Fibroblast of skin of scalp (primary cell): ENCODE results near the gene OTX1.

Experiments used
- DNase-seq: peaks from one replicate; pipeline ENCODE4 v3.0.0-alpha.2; 2013

OTX1 gene

DNA sequence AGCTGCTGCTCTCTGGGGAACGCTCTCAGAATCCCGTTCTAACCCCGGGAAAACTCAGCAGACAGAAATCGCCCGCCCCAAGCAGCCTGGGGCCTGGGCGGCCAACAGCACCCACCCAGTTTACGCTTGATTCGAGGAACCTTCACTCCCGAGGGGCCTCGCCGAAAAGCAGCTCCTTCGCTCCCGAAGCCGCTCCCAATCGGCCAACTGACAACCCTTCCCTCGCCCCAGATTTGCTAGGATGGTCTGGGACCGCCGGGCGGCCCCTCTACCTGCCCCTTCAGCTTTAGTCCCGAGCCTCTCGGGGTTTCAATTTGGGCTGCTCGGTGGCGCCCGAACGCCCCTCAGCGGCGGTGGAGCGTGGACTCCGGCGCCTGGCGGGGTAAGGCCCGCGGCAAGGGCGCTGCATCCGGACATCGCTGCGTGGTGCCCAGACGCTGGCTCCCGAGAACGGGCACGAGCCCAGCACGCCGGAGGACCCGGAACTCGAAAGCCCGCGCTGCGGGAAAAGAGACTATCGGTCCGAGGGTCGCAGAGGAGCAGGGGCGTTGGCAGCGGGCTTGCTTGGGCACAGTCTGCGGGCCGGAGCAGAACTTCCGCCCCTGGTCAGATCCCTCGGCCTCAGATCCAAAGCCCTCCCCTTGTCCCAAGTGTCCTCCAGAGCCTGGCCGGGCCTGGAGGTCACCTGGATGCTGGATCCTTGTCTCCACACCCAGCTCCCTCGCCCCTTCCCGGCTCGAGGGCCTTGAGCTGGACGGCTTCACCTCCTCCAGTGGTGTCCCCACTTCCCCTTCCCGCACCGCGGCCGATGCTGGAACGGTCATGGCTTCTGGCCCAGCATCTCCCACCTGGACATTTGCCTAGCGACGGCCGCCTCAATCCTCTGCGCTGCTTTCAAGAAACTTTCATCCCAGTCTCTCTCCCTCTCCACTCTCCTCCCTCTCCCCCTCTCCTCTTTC, 3.0 kb upstream of the OTX1 start:
- no peak for DNase-seq

DNA sequence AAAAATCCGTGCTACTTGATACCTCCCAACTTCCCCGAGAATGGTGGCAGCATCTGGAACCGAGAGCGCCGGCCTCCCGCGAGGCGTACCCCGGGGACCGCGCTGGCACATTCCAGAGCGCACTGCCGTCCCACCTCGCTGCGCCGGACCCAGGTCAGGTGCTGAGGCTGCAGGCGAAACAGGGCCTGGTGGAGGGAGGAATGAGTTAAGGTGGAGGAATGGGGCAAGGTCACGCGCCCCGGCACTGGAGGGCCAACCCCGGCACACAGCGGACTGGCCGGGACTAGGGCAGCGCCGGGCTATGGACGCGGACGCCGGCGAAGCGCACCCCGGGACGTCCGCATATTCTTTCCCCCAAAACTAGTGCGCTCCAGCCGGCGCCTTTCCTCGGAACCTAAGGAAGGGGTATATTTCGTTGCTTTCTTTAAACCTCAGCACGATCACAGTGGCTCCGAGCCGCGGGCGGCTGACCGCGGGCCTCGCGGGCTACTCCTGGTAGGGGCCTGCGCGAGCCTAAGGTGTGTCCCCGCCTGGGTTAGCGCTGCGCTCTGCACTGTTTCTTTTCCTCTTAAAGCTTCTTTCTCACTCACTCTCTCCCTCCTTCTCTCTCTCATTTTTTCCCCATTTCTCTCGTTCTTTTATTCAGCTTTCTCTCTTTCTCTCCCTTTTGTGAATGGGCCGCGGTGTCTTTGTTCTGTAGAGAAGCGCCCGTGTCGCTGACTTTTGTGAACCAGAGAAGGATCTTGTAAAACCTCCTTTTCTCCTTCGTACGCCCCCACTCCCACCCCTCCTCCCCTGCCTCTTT, 2.1 kb upstream of the OTX1 start:
- no peak for DNase-seq

DNA sequence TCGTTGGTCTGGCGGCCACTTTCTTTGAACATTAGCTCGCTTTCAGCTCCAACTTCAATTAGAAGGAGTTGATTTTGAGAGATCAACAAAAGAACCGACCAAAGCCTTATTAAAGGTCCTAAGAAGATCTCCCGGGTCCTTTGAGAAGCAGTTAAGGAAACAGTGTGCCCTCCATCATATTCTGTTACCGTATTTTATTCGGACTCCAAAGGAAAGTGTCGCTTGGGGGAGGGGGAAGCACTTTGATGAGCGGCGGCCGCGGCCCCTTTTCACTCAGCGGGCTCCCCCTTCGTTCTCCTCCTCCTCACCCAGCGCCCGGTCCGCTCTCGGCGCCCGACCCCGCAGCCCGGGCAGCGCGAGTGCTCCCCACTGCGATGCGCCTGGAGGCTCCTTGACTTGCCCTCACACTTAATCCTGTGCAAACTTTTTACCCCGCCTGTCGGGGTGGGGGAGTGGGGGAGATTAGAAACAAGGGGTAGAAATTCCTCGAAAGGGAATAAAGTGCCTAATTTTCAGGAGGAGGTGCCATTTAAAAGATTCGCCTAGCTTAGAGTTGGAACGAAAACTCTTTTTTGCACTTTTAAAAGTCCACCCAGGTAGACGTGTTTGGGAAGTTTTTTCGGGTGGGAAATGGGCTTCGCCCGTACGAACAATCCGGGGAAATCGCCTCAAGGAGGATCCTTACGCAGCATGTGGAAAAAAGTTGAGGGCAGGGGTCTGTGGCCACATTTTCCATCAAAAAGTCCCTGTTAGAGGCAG, 1.2 kb upstream of the OTX1 start:
- no peak for DNase-seq

DNA sequence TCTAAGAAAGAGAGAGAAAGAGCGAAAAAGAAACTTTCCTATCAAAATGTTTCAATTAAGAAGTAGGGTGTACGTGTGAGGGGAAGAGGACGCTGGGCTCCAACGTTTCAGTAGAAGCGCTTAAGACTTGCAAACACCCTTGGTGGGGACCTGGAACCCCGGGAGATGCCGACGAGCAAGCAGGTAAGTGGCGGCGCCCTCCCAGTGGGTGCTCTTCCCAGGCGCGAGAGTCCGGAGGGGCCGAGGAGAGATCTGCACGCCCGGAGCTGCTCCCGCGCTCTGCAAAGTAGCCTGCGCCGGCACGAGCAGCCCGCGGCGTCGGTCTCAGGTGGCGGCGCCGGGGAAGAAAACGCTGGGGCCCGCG, 678 bp upstream of the OTX1 start:
- DNase-seq, result no peak

DNA sequence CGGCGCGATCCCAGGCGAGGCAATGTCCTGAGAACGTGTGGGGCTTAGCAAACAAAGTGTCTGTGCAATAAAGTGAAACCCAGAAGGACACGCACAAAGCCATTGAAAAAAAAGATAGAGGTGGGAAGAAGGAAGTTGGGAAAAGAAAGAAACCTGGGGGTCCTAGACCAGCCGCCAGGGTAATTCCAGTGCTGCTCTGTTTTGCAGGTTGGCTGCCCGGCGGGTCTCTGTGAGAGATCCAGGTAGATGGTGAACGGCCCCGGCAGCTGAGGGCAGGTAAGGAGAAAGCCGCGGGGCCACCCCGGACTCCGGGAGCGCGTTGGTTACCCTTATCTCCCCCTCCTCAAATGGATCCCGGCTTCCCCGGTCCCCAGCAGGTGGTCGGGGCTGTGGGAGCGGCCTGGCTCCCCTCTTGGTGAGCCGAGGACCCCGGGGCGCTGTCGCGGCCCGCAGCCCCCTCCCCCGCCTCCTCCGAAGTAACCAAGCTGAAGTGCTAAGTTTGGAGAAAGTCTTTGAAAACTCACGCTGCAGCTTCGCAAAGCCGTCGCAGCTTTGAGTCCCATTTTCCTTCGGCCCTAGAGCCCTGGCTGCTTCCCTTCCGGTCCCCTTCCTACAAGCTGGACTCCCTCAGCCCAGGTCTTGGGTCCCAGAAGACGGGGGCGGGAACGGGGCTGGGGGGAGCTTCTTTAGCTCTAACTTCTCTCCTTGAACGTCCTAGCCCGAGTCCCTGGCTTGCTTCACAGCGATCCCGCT, 588 bp downstream of the OTX1 start:
- no peak for DNase-seq

DNA sequence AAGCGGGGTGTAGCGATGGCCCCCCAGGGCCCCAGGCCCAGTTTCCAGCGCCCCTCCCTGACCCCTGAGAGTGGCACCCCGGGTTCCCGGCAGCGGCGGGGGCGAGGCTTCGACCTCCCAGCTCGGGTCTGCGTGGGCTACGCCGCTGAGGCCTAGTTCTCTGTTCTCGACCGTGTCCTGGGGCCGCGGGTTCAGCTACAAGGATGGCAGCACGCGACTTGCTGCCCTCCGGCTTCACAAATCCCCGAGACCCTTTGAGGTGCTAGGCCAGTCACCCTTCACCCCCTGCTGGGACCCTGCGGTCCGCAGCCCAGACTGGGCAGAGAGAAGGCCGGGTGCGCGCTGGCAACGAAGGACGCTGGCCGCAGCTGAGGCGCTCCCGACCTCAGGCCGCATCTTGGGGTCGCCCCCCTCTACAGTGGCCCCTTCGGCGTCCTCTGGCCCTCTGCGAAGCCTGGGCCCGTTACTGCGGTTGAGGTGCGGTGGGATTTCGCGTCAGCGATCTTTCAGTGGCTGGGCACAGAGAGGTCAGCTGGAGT, 1.2 kb downstream of the OTX1 start:
- DNase-seq, result no peak

DNA sequence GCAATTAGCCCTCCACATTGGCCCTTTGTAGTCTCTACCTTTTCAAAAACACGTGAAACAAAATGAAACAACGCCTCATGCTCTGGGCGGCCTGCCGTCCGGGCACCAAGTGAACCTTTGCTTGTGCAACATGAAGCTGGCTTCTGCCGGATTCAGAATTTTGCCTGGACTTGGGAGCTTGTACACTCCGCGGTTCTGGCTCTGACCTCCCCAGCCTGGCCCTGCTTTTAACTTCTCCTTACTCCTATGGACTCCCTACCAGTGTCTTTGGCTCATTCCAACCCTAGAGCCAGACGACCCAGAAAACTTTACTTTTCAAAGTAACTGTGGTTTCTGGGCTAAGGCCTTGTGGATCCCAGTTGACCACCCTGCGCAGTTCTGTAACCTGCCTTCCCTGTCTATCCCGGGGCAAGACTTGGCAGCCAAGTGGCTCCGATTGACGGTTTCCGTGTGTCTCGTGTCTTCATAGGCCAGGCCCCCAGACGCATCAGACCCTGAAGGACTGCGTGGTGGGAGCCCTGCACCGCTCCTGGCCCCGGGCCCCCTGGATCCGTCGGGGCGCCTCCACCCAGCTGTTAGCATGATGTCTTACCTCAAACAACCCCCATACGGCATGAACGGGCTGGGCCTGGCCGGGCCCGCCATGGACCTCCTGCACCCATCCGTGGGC, 1.9 kb downstream of the OTX1 start:
- DNase-seq, result no peak

DNA sequence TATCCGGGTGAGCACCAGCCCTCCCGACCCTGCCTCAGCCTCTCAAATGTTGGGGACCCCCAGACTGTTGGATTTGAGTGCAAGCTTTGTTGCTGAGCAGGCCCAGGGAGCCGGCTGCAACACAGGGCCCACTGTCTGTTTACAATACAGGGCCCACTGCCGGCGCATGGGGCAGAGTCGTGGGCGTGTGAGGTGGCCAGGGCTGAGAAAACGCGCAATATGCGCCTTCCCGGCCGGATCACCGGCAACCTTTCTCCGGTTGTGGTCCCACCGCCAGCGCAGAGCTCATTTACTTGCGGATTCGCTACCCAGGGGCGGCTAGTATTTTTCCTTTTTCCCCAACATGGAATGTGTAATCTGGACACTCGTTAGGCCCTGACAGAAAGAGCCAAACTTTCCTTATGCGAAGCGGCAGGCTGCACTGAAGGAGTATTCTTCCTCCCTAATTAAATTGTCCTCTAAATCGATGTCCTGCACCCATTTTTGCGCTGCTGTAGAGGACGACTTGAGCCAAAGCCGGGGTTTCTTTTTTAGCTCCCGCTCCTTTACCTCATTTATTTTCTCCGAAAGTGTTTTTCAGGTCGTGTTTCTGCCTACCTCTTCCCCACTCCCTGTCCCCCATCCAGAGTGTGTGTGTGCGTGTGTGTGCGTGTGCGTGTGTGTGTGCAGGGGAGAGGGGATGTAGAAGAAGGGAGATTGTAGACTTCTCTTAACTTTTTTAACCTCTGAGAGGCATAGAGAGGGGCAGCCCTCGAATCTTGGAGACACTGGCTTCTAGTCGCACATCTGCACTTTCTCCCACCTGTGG, 2.7 kb downstream of the OTX1 start:
- no peak for DNase-seq

DNA sequence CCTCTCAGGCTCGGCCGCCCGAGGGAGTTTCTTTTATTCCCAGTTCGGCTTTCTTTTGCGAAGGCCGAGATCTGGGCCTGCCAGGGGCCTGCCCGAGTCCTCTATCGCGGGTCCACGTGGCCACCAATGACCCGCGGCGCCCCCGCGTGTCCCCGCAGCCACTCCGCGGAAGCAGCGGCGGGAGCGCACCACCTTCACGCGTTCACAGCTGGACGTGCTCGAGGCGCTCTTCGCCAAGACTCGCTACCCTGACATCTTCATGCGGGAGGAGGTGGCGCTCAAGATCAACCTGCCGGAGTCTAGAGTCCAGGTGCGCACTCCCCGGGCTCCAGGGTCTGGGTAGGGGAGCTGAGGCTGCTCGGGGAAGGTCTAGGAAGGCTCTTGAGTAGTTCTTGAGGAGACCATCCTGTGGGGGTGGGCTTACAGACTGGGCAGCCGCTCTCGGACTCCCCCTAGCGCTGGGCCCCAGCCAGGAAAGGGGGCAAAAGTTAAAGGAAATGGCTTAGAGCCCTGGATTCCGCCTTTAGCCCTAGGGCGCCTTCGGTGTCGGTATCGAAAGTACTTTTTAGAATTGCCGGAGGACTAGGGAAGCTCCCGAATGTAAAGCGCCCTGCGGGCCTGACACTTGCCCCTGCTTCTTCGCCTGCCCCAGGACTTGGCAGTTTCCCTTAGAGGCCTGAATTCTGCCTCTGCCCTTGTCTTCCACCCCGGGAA, 3.4 kb downstream of the OTX1 start:
- no peak for DNase-seq

DNA sequence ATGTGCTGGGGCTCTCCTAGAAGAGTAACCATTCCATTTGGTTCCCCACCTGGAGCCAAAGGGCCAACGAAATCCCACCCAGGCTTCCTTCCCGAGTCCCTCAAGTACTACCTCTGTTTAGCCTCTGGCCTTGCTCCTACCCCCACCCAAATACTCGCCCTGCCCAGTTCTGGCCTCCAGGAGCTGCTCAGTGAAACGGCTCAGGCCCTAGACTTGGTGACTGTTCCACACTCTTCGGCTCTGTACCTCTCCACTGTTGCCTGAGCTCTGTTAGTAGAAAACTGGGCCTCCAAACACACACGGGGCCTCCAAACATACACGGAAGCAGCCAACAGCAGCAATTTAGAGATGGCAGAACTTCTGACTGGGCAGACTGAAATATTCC, 4.2 kb downstream of the OTX1 start:
- DNase-seq, result no peak

DNA sequence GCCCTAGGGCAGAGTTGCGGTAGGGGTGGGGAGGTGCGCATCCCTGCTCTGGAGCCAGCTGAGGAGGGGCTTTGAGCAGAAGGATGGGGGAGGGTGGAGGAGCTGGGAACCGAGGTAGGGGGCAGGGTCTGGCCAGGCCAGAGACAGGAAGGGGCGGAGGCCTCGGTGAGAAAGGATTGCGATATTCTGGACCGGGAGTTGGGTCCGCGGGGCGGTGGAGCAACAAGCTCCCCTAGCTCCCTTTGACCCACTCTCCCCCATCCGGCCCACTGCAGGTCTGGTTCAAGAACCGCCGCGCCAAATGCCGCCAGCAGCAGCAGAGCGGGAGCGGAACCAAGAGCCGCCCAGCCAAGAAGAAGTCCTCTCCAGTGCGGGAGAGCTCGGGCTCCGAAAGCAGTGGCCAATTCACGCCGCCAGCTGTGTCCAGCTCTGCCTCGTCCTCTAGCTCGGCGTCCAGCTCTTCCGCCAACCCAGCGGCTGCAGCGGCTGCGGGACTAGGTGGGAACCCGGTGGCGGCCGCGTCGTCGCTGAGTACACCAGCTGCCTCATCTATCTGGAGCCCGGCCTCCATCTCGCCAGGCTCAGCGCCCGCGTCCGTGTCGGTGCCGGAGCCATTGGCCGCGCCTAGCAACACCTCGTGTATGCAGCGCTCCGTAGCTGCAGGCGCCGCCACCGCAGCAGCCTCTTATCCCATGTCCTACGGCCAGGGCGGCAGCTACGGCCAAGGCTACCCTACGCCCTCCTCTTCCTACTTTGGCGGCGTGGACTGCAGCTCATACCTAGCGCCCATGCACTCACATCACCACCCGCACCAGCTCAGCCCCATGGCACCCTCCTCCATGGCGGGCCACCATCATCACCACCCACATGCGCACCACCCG, 4.8 kb downstream of the OTX1 start:
- DNase-seq, result no peak

DNA sequence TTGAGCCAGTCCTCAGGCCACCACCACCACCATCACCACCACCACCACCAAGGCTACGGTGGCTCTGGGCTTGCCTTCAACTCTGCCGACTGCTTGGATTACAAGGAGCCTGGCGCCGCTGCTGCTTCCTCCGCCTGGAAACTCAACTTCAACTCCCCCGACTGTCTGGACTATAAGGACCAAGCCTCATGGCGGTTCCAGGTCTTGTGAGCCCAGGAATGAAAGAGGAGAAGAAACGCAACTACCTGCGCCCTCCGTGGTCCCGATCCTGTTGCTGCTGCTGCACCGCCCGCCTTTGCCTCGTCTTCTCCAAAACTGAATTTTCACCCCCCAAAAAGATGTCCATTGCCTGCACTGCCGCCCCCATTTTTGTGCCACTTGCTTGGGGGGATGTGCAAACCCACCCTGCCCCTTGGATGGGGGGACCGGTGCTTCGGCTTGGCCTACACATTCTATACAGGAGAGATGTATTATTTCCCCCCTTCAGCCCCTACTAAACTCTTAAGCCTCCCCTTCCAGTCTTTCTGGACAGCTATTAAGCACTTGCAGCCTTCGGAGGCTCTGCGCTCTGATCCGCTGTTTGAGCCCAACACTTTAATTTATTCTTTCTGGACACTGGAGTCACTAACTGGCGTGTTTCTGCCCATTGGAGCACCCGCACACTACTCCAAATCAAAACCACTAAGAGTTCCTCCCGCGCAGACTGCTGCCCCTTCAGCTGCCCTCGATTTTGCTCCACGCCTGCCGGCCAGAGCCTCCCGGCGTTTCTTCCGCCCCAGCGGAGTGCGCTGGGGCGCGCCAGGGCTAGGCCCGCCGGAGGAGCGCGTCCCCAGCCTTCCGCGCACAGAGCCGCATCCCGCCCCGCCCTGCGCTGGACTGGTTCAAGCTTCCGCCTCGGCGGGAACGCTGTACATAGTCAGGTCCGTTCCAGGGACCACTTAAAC, 5.7 kb downstream of the OTX1 start:
- DNase-seq, result no peak

DNA sequence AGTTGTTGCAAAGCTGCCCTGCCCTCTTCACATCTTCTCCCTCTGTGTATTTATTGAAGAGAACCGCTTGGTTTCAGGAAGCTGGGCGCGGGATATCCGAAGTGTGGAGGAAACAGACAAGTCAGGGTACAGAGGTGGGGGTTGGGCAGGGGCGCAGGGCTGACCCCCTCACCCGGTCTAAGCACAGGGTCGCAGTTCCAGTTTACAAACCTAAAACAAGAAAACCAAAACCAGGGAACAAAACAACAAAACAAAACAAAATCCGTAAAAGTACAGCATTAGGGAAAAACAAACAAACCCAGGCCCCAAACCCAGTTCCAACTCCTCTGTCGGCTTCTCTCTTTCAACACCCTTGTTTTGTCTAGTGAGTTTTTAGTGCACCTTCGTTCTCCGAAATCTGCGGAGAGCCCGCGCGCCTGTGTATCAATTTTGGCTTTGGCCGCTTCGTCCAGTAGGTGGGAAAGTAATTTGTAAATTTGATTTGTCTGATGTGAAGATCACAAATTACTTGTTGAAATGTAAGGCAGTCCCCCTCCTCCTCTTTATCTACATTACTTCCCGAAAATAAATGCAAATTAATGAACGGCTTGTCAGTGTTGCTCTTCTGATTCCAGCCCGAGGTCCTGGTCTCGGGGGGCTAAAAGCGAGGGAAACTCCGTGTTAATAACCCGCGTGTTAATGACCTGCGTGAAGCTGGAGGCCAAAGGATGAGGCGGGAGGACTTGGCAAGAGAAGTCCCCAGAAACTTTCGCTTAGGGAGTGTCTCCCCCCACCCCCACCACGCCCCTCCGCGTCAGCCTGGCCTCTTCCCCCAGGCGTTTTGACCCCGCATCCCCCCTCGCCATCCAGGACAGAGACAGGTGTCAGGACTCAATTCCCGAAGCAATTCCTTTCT, 6.9 kb downstream of the OTX1 start:
- no peak for DNase-seq

DNA sequence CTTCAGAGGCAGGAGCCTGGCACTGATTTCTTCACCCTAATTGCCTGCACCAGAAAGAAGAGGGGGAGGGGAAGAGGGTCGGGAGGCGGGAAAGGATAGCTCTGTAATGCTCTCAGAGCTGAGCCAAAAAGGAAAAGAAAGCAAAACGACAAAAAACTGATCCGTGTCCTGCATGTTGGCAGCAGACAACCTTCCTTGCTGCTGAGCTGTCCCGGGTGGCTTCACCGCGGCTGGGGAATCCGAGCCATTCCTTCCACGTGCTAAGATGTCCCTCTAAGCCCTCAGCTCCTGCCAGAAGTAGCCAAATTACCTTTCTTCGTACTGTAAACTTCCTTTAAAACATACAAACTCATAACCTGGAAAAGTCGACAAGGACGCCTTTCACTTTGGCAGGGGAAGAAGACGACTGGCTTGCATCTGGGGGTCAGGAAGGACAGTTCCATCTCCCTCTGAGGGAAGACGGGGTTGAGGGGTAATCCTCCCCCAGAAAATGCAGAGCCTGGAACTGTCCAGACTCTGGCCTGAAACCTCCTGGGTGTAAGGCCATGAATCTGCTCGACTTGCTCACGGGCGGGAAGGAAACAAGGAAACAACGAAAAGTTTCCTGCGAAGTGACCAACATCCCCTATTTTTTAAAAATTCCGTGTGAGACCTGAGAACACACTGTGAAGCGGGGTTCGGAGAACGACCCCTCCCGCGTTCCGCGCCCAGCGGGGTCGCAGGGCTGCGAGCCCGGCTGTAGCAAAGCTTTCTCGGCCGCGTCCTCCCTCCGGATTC, 7.7 kb downstream of the OTX1 start:
- no peak for DNase-seq

DNA sequence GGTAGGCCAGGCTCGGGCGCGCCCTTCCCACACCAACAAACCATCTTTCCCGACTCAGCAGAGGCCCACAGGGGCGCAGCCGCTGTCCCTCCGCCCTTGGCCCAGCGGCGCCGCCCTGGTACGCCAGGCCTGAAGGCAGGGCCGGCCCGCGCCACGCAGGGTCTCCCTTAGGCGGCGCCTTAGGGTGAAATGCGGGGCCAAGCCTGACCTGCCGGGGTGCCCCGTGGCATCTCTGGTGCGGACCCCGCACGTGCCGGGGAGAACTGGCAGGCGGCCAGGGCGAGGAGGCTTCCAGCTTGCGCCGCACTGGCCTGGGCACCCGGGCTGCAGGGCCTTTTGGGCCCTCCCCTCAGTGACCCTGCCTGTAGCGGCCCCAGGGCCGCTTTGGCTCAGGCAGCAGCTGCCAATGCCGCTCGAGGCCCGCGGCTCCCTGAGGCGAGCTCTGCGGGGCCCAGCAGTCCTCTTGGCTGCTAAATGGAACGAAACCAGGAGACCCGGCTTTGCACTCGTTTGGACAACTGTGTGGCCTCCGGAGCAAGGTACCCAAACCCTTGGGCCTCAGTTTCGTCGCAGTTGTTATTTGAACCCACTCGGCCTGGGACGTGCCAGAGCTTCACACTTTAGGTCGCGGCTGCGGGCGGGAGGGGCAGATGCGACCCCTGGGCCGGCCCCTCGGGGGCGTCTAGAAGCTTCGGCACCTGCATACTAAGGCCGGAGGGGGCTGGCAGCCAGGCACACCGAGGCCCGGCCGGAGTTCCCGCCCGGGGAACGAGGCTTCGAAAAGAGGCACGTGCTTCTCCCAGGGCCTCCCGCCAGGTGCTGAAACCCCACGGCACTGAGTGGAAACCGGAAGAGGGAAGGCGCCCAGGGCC, 8.5 kb downstream of the OTX1 start:
- no peak for DNase-seq
